Activated naive CD8-positive, alpha-beta T cell (primary cell): ENCODE data around the gene ANKRD53.
"Not testable (repeated sequence)": the region's sequence is repeated elsewhere in the genome, so short reads cannot be mapped to it uniquely, and the experiment has no call there.

ENCODE experiments used
- H3K27ac Mint-ChIP-seq: one replicate; pipeline ENCODE4 v1.8.0; 2021; ENCODE audit warnings: mixed read lengths
- H3K27me3 Mint-ChIP-seq: one replicate; pipeline ENCODE4 v1.8.0; 2021; ENCODE audit warnings: mixed read lengths
- H3K36me3 Mint-ChIP-seq: one replicate; pipeline ENCODE4 v1.8.0; 2021; ENCODE audit warnings: mixed read lengths
- H3K4me1 Mint-ChIP-seq: one replicate; pipeline ENCODE4 v1.8.0; 2021; ENCODE audit warnings: low read depth, mixed read lengths
- H3K4me3 Mint-ChIP-seq: one replicate; pipeline ENCODE4 v1.8.0; 2021; ENCODE audit warnings: mild to moderate bottlenecking, mixed read lengths
- H3K9me3 Mint-ChIP-seq: one replicate; pipeline ENCODE4 v1.8.0; 2021; ENCODE audit warnings: low read depth, mixed read lengths

ANKRD53 gene

GRCh38 chr2:70988151-70988550 lies 9.7 kb downstream of the ANKRD53 start:
- Mint-ChIP-seq H3K4me3 (no peak overlapping the region), H3K4me1 (peaks cover 26% of the 10 kb centered on the region), H3K27ac (no peak overlapping the region), H3K36me3 (peaks cover 5% of the 10 kb centered on the region), H3K9me3 (no peaks in the 10 kb centered on the region), H3K27me3 (no peaks in the 10 kb centered on the region)

- H3K27me3 Mint-ChIP-seq, result no peaks in the 10 kb centered on the region
- H3K9me3 Mint-ChIP-seq, result no peaks in the 10 kb centered on the region
- H3K4me3 Mint-ChIP-seq, result no peak overlapping the region
- no peak overlapping the region for H3K27ac Mint-ChIP-seq
- H3K36me3 Mint-ChIP-seq, result peaks cover 5% of the 10 kb centered on the region
- peaks cover 34% of the 10 kb centered on the region for H3K4me1 Mint-ChIP-seq
Measured at GRCh38 chr2:70988726-70989648, 10.6 kb downstream of the ANKRD53 start.

- H3K4me3 Mint-ChIP-seq, result no peak overlapping the region
- no peaks in the 10 kb centered on the region for H3K9me3 Mint-ChIP-seq
- no peaks in the 10 kb centered on the region for H3K27me3 Mint-ChIP-seq
- peaks cover 29% of the 10 kb centered on the region for H3K4me1 Mint-ChIP-seq
- no peak overlapping the region for H3K27ac Mint-ChIP-seq
- H3K36me3 Mint-ChIP-seq, result peaks cover 5% of the 10 kb centered on the region
Measured at GRCh38 chr2:70990216-70990615, 11.8 kb downstream of the ANKRD53 start.

- Mint-ChIP-seq H3K27me3 (no peaks in the 10 kb centered on the region), H3K9me3 (no peaks in the 10 kb centered on the region), H3K36me3 (peaks cover 2% of the 10 kb centered on the region), H3K27ac (no peak overlapping the region), H3K4me3 (no peak overlapping the region), H3K4me1 (peaks cover 28% of the 10 kb centered on the region)
Measured at GRCh38 chr2:70991142-70991541, 12.7 kb downstream of the ANKRD53 start.

- H3K9me3 Mint-ChIP-seq, result no peaks in the 10 kb centered on the region
- no peaks in the 10 kb centered on the region for H3K27me3 Mint-ChIP-seq
- peak overlapping the region; percentile 59 for H3K4me3 Mint-ChIP-seq
- H3K36me3 Mint-ChIP-seq, result peaks cover 2% of the 10 kb centered on the region
- peaks cover 28% of the 10 kb centered on the region for H3K4me1 Mint-ChIP-seq
- H3K27ac Mint-ChIP-seq, result peak overlapping the region; percentile 46
Measured at GRCh38 chr2:70991742-70992141, 13.3 kb downstream of the ANKRD53 start.

- Mint-ChIP-seq H3K4me1 (peaks cover 28% of the 10 kb centered on the region), H3K27ac (peak overlapping the region; percentile 96), H3K36me3 (peaks cover 2% of the 10 kb centered on the region), H3K27me3 (no peaks in the 10 kb centered on the region), H3K9me3 (no peaks in the 10 kb centered on the region), H3K4me3 (peak overlapping the region; percentile 99)
Measured at GRCh38 chr2:70992945-70993853, 14.8 kb downstream of the ANKRD53 start.

- Mint-ChIP-seq H3K36me3 (no peaks in the 10 kb centered on the region), H3K4me3 (peak overlapping the region; percentile 99), H3K27me3 (no peaks in the 10 kb centered on the region), H3K27ac (peak overlapping the region; percentile 96), H3K4me1 (peaks cover 26% of the 10 kb centered on the region), H3K9me3 (no peaks in the 10 kb centered on the region)
Measured at GRCh38 chr2:70994009-70994698, 15.7 kb downstream of the ANKRD53 start.

GRCh38 chr2:70994699-70995425 lies 16.4 kb downstream of the ANKRD53 start, which contains the start of gene TEX261:
TSS of gene TEX261 (minus strand) at chr2:70994873. CDS start at chr2:70994757, 116 bp downstream.
- peak within 1 kb of the TSS; percentile 96 for H3K27ac Mint-ChIP-seq
- peak within 1 kb of the TSS; percentile 99 for H3K4me3 Mint-ChIP-seq
- no peaks in the 10 kb centered on the region for H3K36me3 Mint-ChIP-seq

GRCh38 chr2:70995426-70995729 lies 16.9 kb downstream of the ANKRD53 start:
- Mint-ChIP-seq H3K9me3 (no peaks in the 10 kb centered on the region), H3K27ac (peak overlapping the region; percentile 79), H3K36me3 (no peaks in the 10 kb centered on the region), H3K4me1 (peaks cover 29% of the 10 kb centered on the region), H3K4me3 (peak overlapping the region; percentile 91), H3K27me3 (no peaks in the 10 kb centered on the region)

More at GRCh38 chr2:70994699-70995425, 16.4 kb downstream of the ANKRD53 start, which contains the start of gene TEX261:
- H3K27me3 Mint-ChIP-seq, result no peaks in the 10 kb centered on the region
- no peaks in the 10 kb centered on the region for H3K9me3 Mint-ChIP-seq
- H3K4me1 Mint-ChIP-seq, result peaks cover 28% of the 10 kb centered on the region

- H3K9me3 Mint-ChIP-seq, H3K36me3 Mint-ChIP-seq, H3K27ac Mint-ChIP-seq, H3K4me3 Mint-ChIP-seq, H3K27me3 Mint-ChIP-seq: not testable (repeated sequence)
- H3K4me1 Mint-ChIP-seq, result peaks cover 18% of the 10 kb centered on the region
Measured at GRCh38 chr2:70998885-70999284, 20.5 kb downstream of the ANKRD53 start.

- no peaks in the 10 kb centered on the region for H3K36me3 Mint-ChIP-seq
- no peak overlapping the region for H3K4me3 Mint-ChIP-seq
- no peaks in the 10 kb centered on the region for H3K9me3 Mint-ChIP-seq
- H3K4me1 Mint-ChIP-seq, result peaks cover 18% of the 10 kb centered on the region
- no peak overlapping the region for H3K27ac Mint-ChIP-seq
- H3K27me3 Mint-ChIP-seq, result no peaks in the 10 kb centered on the region
Measured at GRCh38 chr2:70999362-70999761, 20.9 kb downstream of the ANKRD53 start.

- H3K4me1 Mint-ChIP-seq, result peaks cover 18% of the 10 kb centered on the region
- H3K27ac Mint-ChIP-seq, H3K9me3 Mint-ChIP-seq, H3K27me3 Mint-ChIP-seq, H3K4me3 Mint-ChIP-seq, H3K36me3 Mint-ChIP-seq: not testable (repeated sequence)
Measured at GRCh38 chr2:70999931-71000330, 21.5 kb downstream of the ANKRD53 start.

GRCh38 chr2:71000780-71001591 lies 22.6 kb downstream of the ANKRD53 start:
- Mint-ChIP-seq H3K27ac (peak overlapping the region; percentile 58), H3K36me3 (no peaks in the 10 kb centered on the region), H3K4me1 (peaks cover 12% of the 10 kb centered on the region), H3K27me3 (no peaks in the 10 kb centered on the region), H3K9me3 (no peaks in the 10 kb centered on the region), H3K4me3 (peak overlapping the region; percentile 73)
